Fibroblast of lung (primary cell): ENCODE measurements around the gene CGB5.
"Not testable (repeated sequence)": the region's sequence is repeated elsewhere in the genome, so short reads cannot be mapped to it uniquely, and the experiment has no call there.

ENCODE experiments used
- CTCF ChIP-seq, 2 donors: IDR thresholded peaks in 1 of 2; conservative IDR thresholded peaks in 1 of 2; 1 replicate in 1 of 2; 2 replicates in 1 of 2; pipeline ENCODE4 v1.5.1; 2011 to 2012; ENCODE audit warnings: low read length in 2 of 2, control low read depth in 1 of 2, inconsistent platforms in 1 of 2, low read depth in 1 of 2, mild to moderate bottlenecking in 1 of 2
- EZH2 ChIP-seq: IDR thresholded peaks from 2 replicates; pipeline ENCODE4 v1.5.1; 2012; ENCODE audit warnings: low read length, control low read depth, mild to moderate bottlenecking; ENCODE audit errors: missing control alignments

- not testable (repeated sequence) for TF ChIP-seq CTCF (conservative IDR thresholded peaks at IDR 0.05 in 1 of 2, IDR thresholded peaks at IDR 0.05 in 1 of 2; ENCODE audit: low read depth in 1 of 2, low read length in 2 of 2); EZH2
Measured at GRCh38 chr19:49038111-49038510, 5.5 kb upstream of the CGB5 start.
